ENCODE data around the gene SETDB1.
A peak's percentile ranks its signal among the peaks of the same experiment; 100 is the strongest.

SETDB1 gene

GRCh38 chr1:151002051-151002450, 75.9 kb downstream of the SETDB1 start:
- DNase-seq (ENCODE audit: low read depth in 2 of 2) = no peak

- no peak for DNase-seq (ENCODE audit: low read depth in 2 of 2)
Observed at GRCh38 chr1:151002611-151003010, 76.4 kb downstream of the SETDB1 start.

- no peak for DNase-seq (ENCODE audit: low read depth in 2 of 2)
Observed at GRCh38 chr1:151003180-151003579, 77.0 kb downstream of the SETDB1 start.

- DNase-seq (ENCODE audit: low read depth in 2 of 2) = no peak
Observed at GRCh38 chr1:151005729-151006319, 79.7 kb downstream of the SETDB1 start.

- peak in 1 of 2 donors; percentile 6 for DNase-seq (ENCODE audit: low read depth in 2 of 2)
Observed at GRCh38 chr1:151006327-151007052, 80.3 kb downstream of the SETDB1 start, which contains the start of gene MINDY1. Gene MINDY1 (minus strand): TSS chr1:151006902. CDS start chr1:151002617, 4,285 bp downstream.

GRCh38 chr1:151007853-151008243, 81.7 kb downstream of the SETDB1 start:
- DNase-seq (ENCODE audit: low read depth in 2 of 2) = no peak

- DNase-seq (ENCODE audit: low read depth in 2 of 2) = peak; percentile 87 to 96
Observed at GRCh38 chr1:151008244-151009205, 82.4 kb downstream of the SETDB1 start, which contains the start of gene PRUNE1. Gene PRUNE1 (plus strand): TSS chr1:151008449. CDS start chr1:151008633, 184 bp downstream.

- no peak for DNase-seq (ENCODE audit: low read depth in 2 of 2)
Observed at GRCh38 chr1:151009206-151009587, 83.0 kb downstream of the SETDB1 start.

- no peak for DNase-seq (ENCODE audit: low read depth in 2 of 2)
Observed at GRCh38 chr1:151009674-151010345, 83.6 kb downstream of the SETDB1 start.

- no peak for DNase-seq (ENCODE audit: low read depth in 2 of 2)
Observed at GRCh38 chr1:151010346-151010726, 84.2 kb downstream of the SETDB1 start.

GRCh38 chr1:151011154-151011850, 85.1 kb downstream of the SETDB1 start:
- DNase-seq (ENCODE audit: low read depth in 2 of 2) = no peak

GRCh38 chr1:151012684-151013471, 86.7 kb downstream of the SETDB1 start:
- no peak for DNase-seq (ENCODE audit: low read depth in 2 of 2)

GRCh38 chr1:151013518-151013917, 87.4 kb downstream of the SETDB1 start:
- no peak for DNase-seq (ENCODE audit: low read depth in 2 of 2)
